Measurements from ENCODE around the gene ARHGEF38.
A peak's percentile ranks its signal among the peaks of the same experiment; 100 is the strongest.
"Not testable (repeated sequence)": the region's sequence is repeated elsewhere in the genome, so short reads cannot be mapped to it uniquely, and the experiment has no call there.

ARHGEF38 gene

DNA sequence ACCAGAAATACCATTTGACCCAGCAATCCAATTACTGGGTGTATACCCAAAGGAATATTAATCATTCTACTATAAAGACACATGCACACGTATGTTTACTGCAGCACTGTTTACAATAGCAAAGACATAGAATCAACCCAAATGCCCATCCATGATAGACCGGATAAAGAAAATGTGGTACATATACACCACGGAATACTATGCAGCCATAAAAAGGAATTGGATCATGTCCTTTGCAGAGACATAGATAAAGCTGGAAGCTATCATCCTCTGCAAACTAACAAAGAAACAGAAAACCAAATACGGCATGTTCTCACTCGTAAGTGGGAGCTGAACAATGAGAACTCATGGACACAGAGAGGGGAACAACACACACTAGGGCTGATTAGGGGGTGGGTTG, 57.4 kb downstream of the ARHGEF38 start:
- DNase-seq (ENCODE audit: low spot score), result not testable (repeated sequence)

DNA sequence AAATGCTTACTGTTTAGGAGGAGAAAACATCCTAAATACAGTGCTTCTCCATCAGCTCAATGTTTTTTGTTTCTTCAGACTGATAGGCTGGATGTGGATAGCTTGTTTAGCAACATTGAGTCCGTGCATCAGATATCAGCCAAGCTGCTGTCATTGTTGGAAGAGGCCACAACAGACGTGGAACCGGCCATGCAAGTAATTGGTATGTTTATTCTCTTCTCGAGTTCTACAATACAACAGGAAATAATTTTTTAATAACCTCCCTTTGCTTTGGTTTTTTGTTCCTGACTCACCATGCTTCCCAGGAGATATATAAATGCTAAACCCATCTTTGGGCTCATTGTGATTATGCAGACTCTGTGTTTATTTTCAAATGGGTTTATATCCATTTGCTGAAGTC, 60.9 kb downstream of the ARHGEF38 start:
- no peak for DNase-seq (ENCODE audit: low spot score)

DNA sequence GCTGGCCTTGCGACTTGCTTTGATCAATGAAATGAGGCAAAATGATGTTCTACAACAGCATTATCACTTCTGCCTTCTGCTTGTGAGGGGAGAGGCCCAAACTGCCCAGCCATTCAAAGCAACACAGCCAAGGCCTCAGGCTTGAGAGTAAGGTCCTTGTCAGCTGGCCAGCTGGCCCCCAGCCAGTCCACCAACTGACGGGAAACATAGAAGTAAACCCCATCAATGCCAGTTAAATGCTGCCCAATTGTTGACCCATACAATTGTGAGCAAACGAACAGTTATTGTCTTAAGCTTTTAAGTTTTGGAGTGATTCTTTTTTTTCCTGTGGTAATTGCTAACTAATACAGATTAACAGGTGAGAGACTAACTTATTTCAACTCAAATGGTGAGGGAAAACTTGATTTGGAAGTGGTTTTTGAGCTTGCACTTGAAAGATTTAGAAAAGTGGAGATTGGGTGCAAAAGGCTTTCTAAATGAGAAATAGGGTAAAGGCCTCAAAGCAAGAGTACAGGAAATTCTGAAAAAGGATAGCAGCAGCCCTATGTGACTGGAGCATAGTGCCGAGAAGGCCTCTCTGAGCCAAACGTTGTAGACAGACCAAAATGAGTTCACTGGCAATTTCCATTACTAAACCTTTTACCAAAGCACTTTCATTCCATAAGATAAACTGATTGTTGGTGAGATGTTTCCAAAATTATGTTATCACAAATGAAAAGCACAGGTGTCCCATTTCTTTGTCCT, 66.9 kb downstream of the ARHGEF38 start:
- DNase-seq (ENCODE audit: low spot score), result no peak

DNA sequence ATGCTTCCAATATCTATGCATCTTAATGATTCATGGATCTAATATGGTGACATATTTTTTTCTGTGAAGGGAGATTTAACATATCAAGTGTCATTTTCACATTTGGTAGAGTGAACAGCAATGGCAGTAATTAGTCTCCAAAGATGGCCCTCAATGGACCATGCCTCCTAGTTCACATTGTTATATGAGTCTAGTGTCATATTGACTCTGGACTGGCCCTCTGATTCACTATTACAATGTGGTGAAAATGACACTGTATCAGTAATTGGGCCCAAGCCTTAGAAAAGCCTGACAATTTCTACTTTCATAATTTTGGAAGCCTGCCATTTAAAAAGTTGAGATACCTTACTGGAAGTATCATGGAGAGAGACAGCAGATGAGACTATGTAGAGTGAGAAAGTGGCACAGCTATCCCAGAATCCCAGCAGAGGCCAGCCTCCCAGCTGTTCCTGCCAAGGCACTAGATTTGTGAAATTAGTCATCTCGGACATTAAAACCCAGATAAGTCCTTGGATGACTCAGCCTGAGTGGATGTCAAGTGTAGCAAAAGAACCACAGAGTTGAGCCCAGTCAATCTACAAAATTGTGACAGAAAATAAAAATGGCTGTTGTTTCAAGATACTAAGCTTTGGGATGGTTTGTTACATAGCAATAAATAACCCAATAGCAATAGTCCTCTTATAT, 68.4 kb downstream of the ARHGEF38 start:
- DNase-seq (ENCODE audit: low spot score), result peak; percentile 33

DNA sequence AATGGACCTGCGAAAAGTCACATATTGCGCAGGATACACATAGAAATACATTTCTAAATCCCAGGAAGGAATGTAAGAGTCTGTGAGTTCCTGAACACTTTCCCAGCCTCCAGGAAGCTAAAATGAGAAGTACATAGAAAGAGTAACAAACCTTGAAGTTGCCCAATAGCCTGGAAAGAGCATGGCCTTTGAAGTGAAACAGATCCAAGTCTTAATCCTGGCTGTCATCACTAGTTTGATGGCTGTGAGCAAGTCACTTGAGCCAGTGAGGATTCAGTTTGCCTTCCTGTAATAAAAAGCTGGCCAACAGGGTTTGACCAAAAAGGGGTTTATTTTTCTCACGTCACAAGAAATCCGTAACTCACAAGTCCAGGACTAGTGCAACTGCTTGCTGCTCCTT, 69.8 kb downstream of the ARHGEF38 start:
- DNase-seq (ENCODE audit: low spot score), result no peak

DNA sequence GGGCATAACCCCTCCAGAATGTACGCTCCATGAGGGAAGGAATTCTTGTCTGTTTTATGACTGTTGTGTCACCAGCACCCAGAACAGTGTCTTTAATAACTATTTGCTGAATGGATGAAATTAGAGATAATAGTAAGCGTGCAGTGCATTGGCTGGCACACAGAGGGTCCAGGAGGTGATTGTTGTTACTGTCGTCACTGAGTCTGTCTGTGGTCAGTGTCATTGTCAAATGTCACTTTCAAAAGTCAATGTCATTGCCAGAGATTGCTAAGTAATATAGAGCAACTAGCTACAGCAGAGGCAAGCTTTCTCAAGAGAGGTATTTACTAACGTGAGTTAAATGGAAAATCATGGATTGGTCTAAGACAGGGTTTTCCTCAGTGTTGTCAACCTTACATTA, 70.7 kb downstream of the ARHGEF38 start:
- no peak for DNase-seq (ENCODE audit: low spot score)

DNA sequence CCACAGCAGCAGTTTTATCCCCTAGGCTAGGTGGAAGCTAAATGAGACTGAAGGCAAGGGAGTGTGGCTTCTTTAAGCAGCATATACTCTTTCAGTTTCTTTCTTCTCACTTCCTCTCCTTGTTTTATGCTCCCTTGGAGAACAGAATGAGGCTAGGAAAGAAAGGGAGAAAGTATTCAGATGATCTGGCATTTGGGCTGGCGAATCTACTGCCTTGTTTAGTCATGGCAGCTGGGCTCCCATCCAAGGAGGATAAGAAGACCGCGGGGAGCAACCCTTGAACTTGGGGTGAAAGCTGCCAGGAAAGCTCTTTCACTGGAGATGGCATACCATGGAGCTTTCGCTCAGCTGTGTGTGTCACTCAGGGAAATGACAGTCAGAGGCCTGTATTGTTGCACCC, 72.1 kb downstream of the ARHGEF38 start:
- DNase-seq (ENCODE audit: low spot score), result peak; percentile 25

DNA sequence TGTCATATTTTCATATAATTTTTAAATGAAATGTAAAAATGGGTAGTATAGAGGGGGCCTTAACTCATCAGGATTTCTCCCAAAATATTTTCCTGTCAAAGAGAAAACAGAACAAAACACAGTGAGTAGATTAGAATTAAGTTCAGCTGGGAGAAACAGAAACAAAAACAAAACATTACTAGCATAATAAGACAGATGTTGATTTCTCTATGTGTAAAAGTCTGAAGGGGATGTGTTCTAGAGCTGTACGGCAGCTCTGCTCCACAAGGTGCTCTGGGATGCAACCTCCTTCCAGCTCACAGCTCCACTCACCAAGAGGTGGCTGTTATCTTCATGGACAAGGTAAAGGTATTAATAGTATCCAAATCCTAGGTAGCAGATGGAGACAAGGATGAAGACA, 72.8 kb downstream of the ARHGEF38 start:
- no peak for DNase-seq (ENCODE audit: low spot score)

DNA sequence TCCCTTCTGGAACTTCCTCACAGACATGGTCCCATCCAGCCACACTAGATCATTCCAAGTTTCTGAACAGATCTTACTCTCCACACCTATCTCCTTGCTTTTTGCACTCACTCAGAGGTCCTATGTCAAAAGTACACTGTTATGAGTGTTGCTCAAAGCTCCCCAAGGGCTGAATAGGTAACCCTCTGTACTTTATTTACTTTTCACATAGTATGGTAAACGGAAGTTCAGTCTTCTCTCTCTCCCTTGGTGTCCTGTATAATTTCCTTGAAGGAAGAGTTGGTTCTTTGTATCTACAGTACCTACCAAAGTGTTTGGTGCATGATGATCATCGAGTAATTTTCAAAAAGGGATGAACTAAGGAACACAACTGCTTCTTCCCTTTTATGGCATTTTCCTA, 74.4 kb downstream of the ARHGEF38 start:
- no peak for DNase-seq (ENCODE audit: low spot score)

DNA sequence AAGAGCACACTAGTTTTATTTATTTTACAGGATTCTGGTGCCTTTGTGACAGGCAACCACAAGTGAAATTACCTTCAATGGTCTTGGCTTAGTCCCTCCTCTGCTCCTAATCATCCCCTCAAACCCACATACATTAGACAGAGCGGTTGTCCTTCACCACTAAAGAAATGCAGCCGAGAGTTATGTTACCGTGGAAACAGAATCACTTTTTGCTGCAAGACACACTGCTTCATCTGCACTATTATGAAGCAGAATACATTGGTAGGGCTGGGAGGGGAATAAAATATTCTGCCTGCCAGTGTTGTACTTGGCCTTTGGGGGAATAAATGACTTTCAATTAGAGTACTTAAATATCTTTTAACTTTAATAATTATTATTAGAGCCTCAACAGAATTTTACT, 75.2 kb downstream of the ARHGEF38 start:
- no peak for DNase-seq (ENCODE audit: low spot score)

DNA sequence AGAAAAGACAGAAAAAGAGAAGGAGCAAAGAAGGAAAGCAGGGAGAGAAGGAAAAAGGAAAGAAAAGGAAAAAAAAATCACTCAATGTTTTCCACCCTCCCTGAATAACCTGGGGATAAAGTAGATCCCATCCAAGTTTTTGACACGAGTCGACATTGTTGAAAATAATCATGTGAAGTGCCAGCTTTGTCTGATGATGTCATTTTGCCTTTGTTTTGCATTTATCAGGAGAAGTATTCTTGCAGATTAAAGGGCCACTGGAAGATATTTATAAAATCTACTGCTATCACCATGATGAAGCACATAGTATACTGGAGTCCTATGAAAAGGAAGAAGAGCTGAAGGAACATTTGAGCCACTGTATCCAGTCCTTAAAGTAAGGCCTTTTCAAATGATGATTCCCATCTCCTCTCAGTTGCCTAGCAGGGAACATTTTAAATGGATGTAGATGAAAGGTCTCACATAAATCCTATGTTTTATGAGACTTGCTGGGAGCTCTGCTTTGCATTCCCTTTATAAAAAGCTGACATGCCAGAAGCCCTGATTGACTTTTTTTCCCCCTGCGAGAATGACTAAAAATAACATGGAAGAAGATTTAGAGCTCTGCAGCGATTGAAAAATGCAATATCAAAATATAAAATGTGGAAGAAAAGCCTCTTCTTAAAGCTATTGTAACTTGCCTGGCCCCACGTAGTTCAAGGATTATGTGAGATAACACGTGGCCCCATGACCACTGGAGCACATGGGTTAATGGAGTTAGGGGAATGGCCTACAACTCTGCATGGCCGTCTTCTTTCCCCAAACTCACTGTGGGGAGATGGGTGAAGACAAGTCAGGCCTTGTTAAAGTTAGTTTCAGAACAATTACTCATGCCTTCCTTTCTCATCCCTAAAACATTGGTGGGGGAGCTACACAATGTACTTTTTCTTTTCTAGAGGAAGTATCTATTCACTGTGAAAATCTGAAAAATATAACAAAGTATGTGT, 78.5 kb downstream of the ARHGEF38 start:
- no peak for DNase-seq (ENCODE audit: low spot score)

DNA sequence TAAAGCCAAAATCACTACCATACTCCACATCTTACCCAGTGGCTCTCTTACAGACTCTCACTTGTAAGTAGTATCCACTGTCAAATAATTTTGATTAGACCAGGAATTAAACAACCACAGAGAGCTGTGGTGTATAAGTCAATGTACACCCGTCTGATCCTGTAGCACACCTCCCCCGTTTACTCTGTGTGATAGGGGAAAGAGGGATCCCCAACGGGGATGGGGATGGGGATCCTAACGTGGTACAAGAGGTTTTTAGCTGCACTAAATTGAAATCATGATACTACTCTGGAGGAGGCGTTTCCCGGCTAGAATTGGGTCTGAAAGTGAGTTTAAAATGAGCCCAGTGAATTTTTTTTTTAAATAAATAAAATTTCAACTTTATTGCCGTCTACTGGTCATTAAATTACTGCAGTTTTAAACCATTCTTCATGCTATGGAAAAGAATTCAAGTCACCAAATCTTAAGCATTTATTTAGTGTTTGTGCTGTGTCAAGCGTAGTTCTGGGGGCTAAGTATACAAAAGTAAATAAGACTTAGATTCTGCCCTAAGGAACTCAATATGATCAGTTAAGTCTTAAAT, 79.5 kb downstream of the ARHGEF38 start:
- DNase-seq (ENCODE audit: low spot score), result no peak

DNA sequence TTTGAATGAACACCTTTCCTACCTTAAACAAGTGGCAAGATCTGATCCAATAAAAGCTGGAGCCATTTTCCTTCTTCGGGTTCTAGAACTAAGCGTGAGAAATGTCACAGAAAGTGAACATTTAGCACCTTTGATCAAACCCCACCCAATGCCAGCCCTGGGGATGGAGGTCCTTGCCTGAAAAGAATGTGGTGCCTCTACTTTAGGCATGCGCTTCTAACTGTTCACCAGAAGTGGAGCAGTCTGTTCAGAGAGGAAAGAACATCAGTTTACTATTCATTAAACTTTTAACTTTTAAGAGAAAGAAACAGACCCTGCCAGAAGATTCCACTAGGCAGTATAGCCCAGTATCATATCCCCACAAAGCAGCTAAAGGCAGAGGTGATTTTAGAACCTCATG, 80.2 kb downstream of the ARHGEF38 start:
- no peak for DNase-seq (ENCODE audit: low spot score)

DNA sequence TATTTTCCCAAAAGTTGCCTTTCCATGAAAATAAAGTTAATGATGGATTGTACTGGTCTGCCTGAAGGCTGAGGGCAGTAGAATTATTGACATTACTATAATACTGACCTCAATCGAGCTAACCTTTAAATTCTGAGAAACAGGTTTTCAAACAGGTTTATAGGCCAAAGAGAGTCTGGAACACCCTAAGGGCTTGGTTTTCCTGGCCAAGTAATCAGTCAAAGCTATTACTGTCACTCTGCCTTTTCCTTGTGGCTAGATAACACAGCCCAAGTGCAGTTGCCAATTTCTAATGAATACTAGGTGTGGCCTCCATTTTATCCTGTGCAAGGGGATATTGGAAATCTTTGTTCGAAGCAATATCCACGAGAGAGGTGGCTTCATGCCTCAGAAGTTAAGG, 80.8 kb downstream of the ARHGEF38 start:
- DNase-seq (ENCODE audit: low spot score), result no peak

DNA sequence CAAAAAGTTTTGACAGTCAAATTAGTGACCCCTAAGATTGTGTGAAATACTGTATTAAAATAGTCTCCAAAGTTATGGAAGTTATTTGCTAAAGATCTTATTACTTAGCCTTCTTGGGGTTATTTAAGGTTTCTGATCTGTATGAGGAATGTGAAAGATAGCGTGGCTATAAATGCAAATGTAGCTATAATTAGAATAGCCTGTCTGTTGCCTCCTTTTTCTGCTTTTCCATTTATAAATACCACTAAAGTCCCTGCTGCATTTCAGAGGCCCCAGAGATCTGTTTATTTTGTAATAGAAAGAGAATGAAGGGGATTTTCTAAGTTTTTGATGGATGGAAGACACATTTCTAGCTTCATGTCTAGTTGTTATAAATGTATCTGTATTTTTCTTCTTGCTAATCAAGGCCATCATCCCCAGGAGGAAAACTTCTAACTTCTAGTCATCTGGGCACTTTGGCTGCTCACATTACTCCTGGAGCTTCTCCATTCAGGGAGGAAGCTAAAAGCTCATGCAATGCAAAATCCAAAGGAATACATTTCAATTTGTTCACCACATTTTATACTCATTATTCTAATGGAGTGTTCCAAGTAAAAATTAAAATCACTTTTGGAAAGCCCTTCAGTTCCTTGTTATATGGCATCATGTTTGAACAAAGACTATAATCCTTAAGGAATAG, 82.1 kb downstream of the ARHGEF38 start:
- DNase-seq (ENCODE audit: low spot score), result no peak

DNA sequence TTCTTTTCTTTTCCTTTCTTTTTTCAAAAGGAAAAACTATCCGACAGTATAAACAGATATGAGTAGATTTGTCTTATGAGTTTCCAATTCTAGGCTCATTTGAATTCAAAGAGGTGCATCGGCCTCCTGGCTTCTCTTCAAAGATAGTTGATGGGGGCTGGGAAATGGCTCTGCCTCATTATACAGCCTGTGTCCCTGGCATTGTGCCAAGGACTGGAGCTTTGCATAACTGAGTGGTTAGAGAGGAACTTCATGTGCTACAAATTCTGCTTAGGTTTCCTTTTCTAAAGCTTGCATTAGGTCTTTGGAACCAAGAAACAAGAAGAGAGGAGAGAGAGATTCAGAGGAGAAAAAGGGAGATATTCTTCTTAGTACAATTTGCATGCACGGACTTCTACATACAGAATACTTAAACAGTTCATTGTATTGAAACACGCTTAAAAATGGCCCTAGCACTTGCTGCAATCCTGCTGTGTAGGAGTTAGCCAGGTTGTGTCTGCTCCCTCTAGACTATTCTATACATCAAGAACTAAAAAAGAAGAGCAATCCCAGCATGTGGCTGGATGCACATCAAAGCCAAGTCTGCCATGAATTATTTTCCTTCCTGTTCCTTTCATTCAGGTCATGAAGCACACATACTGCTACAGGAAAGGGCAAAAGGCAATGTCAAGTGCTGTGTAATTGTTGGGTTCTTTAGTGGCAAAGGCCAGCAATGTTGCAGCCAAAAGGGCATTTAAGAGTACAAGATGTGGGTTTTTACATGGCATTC, 85.2 kb downstream of the ARHGEF38 start:
- no peak for DNase-seq (ENCODE audit: low spot score)

DNA sequence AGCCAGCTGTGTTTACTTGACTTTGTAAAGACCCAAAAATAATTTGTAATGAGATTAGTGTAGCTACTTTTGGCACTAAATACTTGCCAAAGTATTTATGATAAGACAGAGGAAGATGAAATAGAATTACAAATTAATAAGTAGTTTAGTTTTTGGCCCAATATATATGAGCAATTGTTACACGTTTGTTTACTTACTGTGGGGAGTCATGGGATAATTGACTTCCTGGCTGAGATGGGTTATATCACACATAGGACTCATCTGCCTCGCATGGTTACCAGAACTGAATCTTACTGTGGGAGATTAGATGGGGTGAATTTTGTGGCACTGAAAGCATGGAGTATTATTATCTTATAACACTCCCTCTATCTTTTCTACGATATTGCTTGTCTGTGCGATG, 89.4 kb downstream of the ARHGEF38 start:
- DNase-seq (ENCODE audit: low spot score), result no peak

DNA sequence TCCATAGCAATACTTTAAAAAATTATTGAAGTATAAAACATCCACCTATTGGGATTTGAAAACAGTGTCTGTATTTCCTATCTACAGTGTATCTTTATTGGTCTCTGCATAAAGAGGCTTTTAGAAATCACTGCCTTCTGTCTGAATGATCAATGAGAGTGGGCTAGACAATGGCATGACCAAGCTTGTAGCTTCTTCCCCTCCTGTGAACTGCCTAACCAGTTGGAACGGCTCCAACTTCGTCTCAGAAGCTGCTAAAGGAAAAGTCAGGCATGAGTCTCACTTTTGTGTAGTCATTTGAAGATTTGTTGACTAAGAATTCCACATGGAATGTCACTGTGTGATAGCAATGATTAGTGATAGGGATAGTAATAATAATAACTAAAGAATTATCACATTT, 91.8 kb downstream of the ARHGEF38 start:
- DNase-seq (ENCODE audit: low spot score), result no peak

DNA sequence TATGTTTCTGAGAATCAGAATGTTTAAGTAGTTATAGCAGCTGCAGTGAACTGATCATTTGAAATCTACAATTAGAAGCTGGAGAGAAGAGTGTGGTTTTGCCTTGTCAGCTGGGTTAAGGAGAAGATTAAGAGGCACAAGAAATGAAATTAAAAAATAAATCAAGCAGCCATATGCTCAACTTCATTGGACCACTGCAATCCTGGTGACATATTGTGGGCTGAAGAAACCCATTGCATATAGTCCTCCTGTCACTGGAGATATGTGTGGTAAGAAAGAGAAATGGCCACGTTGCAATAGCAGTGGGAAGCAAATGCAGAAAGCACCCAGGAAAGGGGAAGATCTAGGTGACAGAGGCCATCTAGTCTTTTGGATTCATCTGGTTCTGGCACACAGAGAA, 93.0 kb downstream of the ARHGEF38 start:
- DNase-seq (ENCODE audit: low spot score), result no peak

DNA sequence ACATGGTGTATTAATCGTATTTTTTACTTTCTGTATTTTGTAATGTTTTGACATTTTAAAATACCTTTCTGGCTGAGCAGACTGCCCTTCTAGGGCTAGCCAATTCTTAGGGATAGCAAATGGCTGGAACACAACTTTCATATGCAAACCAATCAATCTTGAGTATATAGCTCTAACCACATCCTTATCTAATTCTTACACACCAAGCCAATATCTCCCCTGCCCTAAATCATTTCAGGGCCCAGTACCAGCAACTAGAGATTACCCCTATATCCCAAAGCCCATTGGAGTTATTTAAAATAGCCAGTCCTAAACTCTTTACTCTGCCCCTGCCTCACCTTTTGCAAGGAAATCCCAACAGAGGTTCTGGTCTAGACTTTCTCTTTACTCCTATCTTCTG, 97.8 kb downstream of the ARHGEF38 start:
- DNase-seq (ENCODE audit: low spot score), result no peak

DNA sequence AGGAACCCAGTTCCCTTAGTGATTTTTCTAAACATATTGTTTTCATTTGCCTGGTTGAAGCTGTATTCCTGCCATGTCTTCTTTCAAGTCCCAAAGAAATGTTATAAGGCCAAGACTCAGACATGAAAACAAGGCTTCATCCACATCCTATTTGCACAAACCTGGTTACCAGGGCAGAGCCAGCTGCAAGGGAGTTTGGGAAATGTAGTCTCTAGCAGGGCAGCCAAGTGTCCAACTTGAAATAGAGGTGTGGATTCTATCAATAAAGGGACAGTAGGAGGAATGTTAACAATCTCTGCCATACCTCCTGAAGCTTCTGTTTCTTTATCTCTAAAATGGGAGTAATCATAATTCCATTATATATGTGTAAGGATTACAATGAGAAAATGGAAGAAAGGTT, 99.5 kb downstream of the ARHGEF38 start:
- DNase-seq (ENCODE audit: low spot score), result no peak
